Measurements from ENCODE around the gene TMEM91. TPM values are rescaled to one million over a fixed set of nuclear protein-coding genes. Genes with fewer than 3 reads are reported as not detected.
"Not testable (repeated sequence)": the region's sequence is repeated elsewhere in the genome, so short reads cannot be mapped to it uniquely, and the experiment has no call there.

The TMEM91 gene
- total RNA-seq: 9.4 and 10.1 TPM in 2 replicates

GRCh38 chr19:41376241-41376997, at the start of gene TMEM91:
TSS of gene TMEM91 (plus strand) at chr19:41376533. CDS start at chr19:41378310, 1,777 bp downstream.
- no peak for DNase-seq (ENCODE audit: extremely low read depth, low read depth, low spot score)

- DNase-seq (ENCODE audit: extremely low read depth, low read depth, low spot score): no peak
These were observed 49.2 kb upstream of the TMEM91 start for GRCh38 chr19:41327076-41327575.

- DNase-seq (ENCODE audit: extremely low read depth, low read depth, low spot score): no peak
These were observed 48.7 kb upstream of the TMEM91 start for GRCh38 chr19:41327576-41328156.

- no peak for DNase-seq (ENCODE audit: extremely low read depth, low read depth, low spot score)
These were observed 48.0 kb upstream of the TMEM91 start for GRCh38 chr19:41328157-41328841.

DNA sequence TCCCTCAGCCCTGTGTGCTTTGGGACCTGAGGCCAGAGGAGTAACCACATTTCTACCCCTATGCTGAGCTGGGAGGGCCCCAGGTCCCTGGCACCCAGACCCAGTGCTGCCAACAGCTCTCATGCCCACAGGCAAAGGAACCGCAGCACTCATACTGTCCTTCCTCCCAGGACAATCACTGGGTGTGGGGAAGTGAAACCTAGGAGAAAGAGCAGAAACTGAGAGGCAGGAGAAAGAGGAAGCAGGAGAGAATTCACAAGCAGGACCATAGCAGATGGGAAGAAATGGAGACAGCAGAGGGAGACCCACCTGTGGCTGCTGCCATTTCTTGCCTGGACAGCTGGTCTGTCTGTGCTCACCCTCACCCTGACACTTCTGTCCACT, 47.5 kb upstream of the TMEM91 start:
- no peak for DNase-seq (ENCODE audit: extremely low read depth, low read depth, low spot score)

- no peak for DNase-seq (ENCODE audit: extremely low read depth, low read depth, low spot score)
These were observed 45.9 kb upstream of the TMEM91 start for GRCh38 chr19:41330481-41330880.

GRCh38 chr19:41330946-41331678, 45.2 kb upstream of the TMEM91 start:
- no peak for DNase-seq (ENCODE audit: extremely low read depth, low read depth, low spot score)

- DNase-seq (ENCODE audit: extremely low read depth, low read depth, low spot score): no peak
These were observed 44.3 kb upstream of the TMEM91 start for GRCh38 chr19:41332000-41332399.

DNA sequence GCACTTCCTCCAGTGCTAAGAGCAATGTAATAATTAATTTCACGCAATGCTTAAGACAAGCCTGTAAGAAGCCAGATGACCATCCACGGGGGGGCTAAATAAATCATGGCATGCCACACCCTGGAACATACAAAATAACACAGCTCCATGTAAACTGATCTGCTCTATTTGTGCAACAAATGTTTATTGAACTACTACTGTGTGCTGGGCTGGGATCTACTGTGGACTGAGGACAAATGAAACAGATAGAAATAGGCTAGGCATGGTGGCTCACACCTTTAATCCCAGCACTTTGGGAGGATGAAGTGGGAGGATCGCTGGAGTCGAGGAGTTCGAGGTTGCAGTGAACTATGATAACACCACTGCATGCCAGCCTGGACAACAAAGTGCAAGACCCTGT, 43.9 kb upstream of the TMEM91 start:
- no peak for DNase-seq (ENCODE audit: extremely low read depth, low read depth, low spot score)

DNA sequence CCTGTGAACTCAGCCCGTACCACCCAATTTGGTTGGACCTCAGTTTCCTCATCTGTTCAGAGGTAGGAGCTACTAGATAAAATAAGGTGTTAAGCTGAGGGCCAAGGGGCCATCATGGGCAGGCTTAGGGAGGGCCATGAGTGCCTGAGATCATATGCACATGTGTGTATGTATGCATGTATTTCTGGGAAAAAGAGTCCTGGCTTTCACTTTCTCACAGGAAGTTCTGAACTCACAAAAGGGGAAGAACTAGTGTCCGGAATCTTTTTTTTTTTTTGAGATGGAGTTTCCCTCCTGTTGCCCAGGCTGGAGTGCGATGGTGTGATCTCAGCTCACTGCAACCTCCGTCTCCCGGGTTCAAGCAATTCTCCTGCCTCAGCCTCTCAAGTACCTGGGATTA, 41.5 kb upstream of the TMEM91 start:
- no peak for DNase-seq (ENCODE audit: extremely low read depth, low read depth, low spot score)

DNA sequence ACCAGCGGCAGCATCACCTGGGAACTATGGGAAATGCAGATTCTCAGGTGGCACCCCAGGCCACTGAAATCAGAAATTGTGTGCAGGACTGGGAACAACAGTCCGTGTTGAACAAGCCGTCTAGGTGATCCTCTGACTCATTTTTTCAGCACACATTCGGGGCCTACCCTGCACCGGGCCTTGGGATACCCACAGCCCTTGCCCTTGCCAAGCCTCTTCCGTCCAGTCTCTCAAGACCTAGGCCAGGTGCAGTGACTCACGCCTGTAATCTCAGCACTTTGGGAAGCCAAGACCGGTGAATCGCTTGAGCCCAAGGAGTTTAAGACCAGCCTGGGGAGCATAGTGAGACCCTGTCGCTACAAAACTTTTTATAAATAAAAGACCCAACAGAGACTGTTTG, 40.9 kb upstream of the TMEM91 start:
- no peak for DNase-seq (ENCODE audit: extremely low read depth, low read depth, low spot score)

DNA sequence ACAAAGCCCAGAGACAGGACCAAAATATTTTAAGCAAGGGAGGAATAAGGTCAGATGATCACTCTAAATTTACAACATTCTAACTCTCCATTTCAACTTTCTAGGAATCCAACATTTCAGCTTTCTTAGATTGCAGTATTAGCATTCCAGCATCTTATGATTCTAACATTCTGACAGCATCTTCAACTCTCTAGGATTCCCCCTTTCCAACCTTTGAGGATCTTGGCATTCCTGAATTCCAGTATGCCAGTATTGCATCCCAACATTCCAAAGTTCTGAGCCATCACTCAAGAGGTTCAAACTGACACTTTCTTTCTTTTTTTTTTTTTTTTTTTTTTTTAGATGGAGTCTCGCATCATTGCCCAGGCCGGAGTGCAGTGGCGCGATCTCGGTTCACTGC, 36.4 kb upstream of the TMEM91 start:
- no peak for DNase-seq (ENCODE audit: extremely low read depth, low read depth, low spot score)

DNA sequence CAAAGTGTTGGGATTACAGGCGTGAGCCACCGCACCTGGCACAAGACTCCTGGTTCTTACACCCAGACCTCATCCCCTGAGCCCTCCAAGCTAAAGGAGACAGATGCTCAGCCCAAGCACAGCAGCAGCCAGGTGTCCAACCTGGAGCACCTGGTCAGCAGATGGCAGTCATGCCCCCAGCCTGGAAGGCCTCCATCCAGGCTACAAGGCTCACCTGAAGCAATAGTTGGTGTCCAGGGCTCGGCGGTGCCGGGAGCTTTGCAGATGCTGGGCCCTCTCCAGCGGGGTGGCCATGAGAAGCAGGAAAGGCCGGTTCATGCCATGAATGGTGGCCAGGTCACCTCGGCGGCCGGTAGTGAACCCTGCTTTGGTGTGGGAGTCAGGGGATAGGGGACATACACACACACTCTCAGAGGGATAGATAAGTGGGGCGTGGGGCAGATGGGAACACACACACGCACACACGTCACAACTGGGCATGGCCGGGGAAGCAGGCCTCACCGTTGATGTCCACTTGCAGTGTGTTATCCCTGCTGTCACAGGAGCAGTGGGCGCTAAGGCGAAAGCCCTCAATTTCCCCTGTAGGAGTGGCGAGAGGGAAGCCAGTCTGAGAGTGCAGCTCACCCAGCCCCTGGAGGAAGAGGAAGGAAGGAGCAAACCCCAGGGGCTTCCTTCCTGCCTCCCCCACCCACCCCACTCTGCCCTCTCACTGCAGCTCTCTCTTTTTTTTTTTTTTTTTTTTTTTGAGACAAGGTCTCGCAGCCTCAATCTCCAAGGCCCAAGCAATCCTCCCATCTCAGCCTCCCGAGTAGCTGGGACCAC, 34.5 kb upstream of the TMEM91 start:
- no peak for DNase-seq (ENCODE audit: extremely low read depth, low read depth, low spot score)

DNA sequence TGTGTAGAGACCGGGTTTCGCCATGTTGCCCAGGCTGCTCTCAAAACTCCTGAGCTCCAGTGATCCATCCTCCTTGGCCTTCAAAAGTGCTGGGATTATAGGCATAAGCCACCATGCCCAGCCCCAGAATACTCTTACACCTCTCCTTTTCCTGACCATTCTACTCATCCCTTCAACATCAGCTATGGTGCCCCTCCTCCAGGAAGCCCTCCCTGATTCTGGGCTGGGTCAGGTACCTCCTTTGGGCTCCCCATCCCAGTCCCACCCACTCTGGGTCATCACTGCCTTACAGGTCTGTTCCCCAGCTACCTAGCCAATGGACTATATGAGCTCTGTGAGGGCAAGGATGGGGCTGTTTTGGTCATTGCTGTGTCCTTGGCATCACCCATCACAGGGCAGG, 32.2 kb upstream of the TMEM91 start:
- DNase-seq (ENCODE audit: extremely low read depth, low read depth, low spot score): no peak

GRCh38 chr19:41346916-41347315, 29.4 kb upstream of the TMEM91 start:
- not testable (repeated sequence) for DNase-seq (ENCODE audit: extremely low read depth, low read depth, low spot score)

- no peak for DNase-seq (ENCODE audit: extremely low read depth, low read depth, low spot score)
These were observed 25.5 kb upstream of the TMEM91 start for GRCh38 chr19:41350735-41351338.

- no peak for DNase-seq (ENCODE audit: extremely low read depth, low read depth, low spot score)
These were observed 24.7 kb upstream of the TMEM91 start for GRCh38 chr19:41351339-41352245.

DNA sequence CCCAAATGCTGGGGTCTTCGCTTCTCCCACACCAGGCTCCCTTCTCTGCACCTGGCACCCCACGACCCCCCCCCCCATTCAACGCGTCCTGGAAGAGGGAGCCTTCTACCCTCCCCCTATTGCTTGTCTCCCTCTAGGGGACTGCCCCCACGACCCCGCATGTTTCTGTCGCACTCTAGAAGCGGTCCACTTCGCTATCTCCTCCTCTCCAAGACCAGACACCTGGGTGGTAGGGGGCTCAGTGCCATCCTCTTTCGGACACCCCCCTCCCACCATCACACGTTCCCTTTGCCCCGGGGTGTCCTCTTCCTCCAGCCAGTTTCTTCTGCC, 24.1 kb upstream of the TMEM91 start:
- no peak for DNase-seq (ENCODE audit: extremely low read depth, low read depth, low spot score)

Data from glomerular endothelial cell (primary cell).